SK-N-SH (cell line): ENCODE results near the gene RFX2. TPM values are rescaled to one million over a fixed set of nuclear protein-coding genes. Genes with fewer than 3 reads are reported as not detected.

Source experiments
- CTCF ChIA-PET: fragments of 300-600, 350-600 bp; formaldehyde crosslinking; extraction: SDS; loops from one replicate; lab custom pipeline; 2021; lab: Yijun Ruan, JAX
- POLR2A ChIA-PET: fragments of 350-600 bp; sonication (Branson Sonifier 250); formaldehyde crosslinking; extraction: SDS; loops from one replicate; lab custom pipeline; 2020; ENCODE audit warnings: antibody characterized with exemption, inconsistent platforms; lab: Yijun Ruan, JAX
- DNase-seq: peaks from one replicate; pipeline ENCODE4 v3.0.0; 2012
- H2AFZ ChIP-seq: fragments of 200-600 bp; sonication (generic); 2 replicates; pipeline ENCODE4 v1.8.1; 2016; ENCODE audit warnings: antibody characterized with exemption, mild to moderate bottlenecking, low read depth
- H3F3A ChIP-seq: fragments of 200-600 bp; sonication (generic); replicated peaks from 2 replicates; pipeline ENCODE3; 2016; ENCODE audit warnings: antibody characterized with exemption, mild to moderate bottlenecking; ENCODE audit not compliant: insufficient read depth
- H3K27ac ChIP-seq, 2 experiments: fragments of 200-500 bp in 1 of 2; fragments of 200-600 bp in 1 of 2; sonication (Bioruptor generic) in 1 of 2; sonication (generic), shearing (Covaris generic) in 1 of 2; 2 replicates each; pipeline versions ENCODE4 v1.5.1 to v1.6.1; 2014 to 2016; ENCODE audit warnings: low read depth in 2 of 2, inconsistent platforms in 1 of 2, low read length in 1 of 2, mild to moderate bottlenecking in 1 of 2, mixed read lengths in 1 of 2
- H3K27me3 ChIP-seq: fragments of 200-600 bp; sonication (generic), shearing (Covaris generic); 2 replicates; pipeline ENCODE4 v1.6.1; 2016; ENCODE audit warnings: mixed run types; ENCODE audit not compliant: insufficient read depth
- H3K36me3 ChIP-seq, 2 experiments: fragments of 200-500 bp in 1 of 2; fragments of 200-600 bp in 1 of 2; sonication (Bioruptor generic) in 1 of 2; sonication (generic) in 1 of 2; replicated peaks in 1 of 2; 2 replicates each; pipeline versions ENCODE3 to v1.5.1; 2014 to 2016; ENCODE audit warnings: low read length in 1 of 2, mild to moderate bottlenecking in 1 of 2; ENCODE audit not compliant: insufficient read depth in 2 of 2, control insufficient read depth in 1 of 2
- H3K4me1 ChIP-seq, 2 experiments: fragments of 200-500 bp in 1 of 2; fragments of 200-600 bp in 1 of 2; sonication (Bioruptor generic) in 1 of 2; sonication (generic), shearing (Covaris generic) in 1 of 2; 2 replicates each; pipeline versions ENCODE4 v1.5.1 to v1.6.1; 2014 to 2016; ENCODE audit warnings: low read depth in 1 of 2, low read length in 1 of 2, mixed run types in 1 of 2; ENCODE audit not compliant: insufficient read depth in 2 of 2, control insufficient read depth in 1 of 2
- H3K4me2 ChIP-seq: fragments of 200-600 bp; sonication (generic), shearing (Covaris generic); 2 replicates; pipeline ENCODE4 v1.6.1; 2017; ENCODE audit warnings: mixed run types
- H3K4me3 ChIP-seq, 2 experiments: fragments of 200-500 bp in 1 of 2; fragments of 200-600 bp in 1 of 2; sonication (Bioruptor generic) in 1 of 2; sonication (generic), shearing (Covaris generic) in 1 of 2; 2 replicates each; pipeline versions ENCODE4 v1.5.1 to v1.8.1; 2014 to 2016; ENCODE audit warnings: low read depth in 2 of 2, inconsistent platforms in 1 of 2, low read length in 1 of 2, mild to moderate bottlenecking in 1 of 2, mixed read lengths in 1 of 2, moderate library complexity in 1 of 2
- H3K79me2 ChIP-seq: fragments of 200-600 bp; sonication (generic); 2 replicates; pipeline ENCODE4 v1.8.1; 2017; ENCODE audit warnings: mild to moderate bottlenecking; ENCODE audit not compliant: insufficient read depth
- H3K9ac ChIP-seq: fragments of 200-600 bp; sonication (generic); 2 replicates; pipeline ENCODE4 v1.6.1; 2017; ENCODE audit warnings: mixed run types
- H3K9me2 ChIP-seq: fragments of 200-600 bp; sonication (generic); 2 replicates; pipeline ENCODE4 v1.6.1; 2017; ENCODE audit warnings: mixed run types
- H3K9me3 ChIP-seq: fragments of 200-600 bp; sonication (generic); 2 replicates; pipeline ENCODE4 v1.6.1; 2017; ENCODE audit warnings: mixed run types, mild to moderate bottlenecking, moderate library complexity
- H4K20me1 ChIP-seq: fragments of 200-600 bp; sonication (generic); 2 replicates; pipeline ENCODE4 v1.6.1; 2017; ENCODE audit warnings: mild to moderate bottlenecking, mixed run types; ENCODE audit not compliant: insufficient read depth
- CTCF ChIP-seq: fragments of 200-600 bp; sonication (generic); IDR thresholded peaks from 2 replicates; pipeline ENCODE4 v1.6.1; 2017; ENCODE audit warnings: antibody characterized with exemption, mild to moderate bottlenecking, moderate library complexity
- FOSL2 ChIP-seq: IDR thresholded peaks from 2 replicates; pipeline ENCODE4 v1.4.0; 2012; ENCODE audit warnings: low read depth, mild to moderate bottlenecking, moderate library complexity, borderline replicate concordance
- FOXM1 ChIP-seq: IDR thresholded peaks from 2 replicates; pipeline ENCODE4 v1.4.0; 2012; ENCODE audit warnings: low read depth, mild to moderate bottlenecking
- GATA2 ChIP-seq: sonication (generic); formaldehyde crosslinking; IDR thresholded peaks from 2 replicates; pipeline ENCODE4 v1.5.0; 2020; ENCODE audit warnings: mild to moderate bottlenecking, missing genetic modification reagents
- RFX5 ChIP-seq: IDR thresholded peaks from 2 replicates; pipeline ENCODE4 v1.6.1; 2012; ENCODE audit warnings: mild to moderate bottlenecking, improper control_type of control experiment, low read length
- SIN3A ChIP-seq: IDR thresholded peaks from 2 replicates; pipeline ENCODE4 v1.6.1; 2012; ENCODE audit warnings: low read depth, mild to moderate bottlenecking, low read length, moderate library complexity, borderline replicate concordance
- SMC3 ChIP-seq: IDR thresholded peaks from 2 replicates; pipeline ENCODE4 v1.6.1; 2012; ENCODE audit warnings: low read depth, low read length, improper control_type of control experiment
- TAF1 ChIP-seq: IDR thresholded peaks from 2 replicates; pipeline ENCODE4 v1.6.1; 2012; ENCODE audit warnings: low read depth, mild to moderate bottlenecking, low read length, moderate library complexity, borderline replicate concordance
- TCF12 ChIP-seq: IDR thresholded peaks from 2 replicates; pipeline ENCODE4 v1.4.0; 2012
- ZBTB33 ChIP-seq: IDR thresholded peaks from 2 replicates; pipeline ENCODE4 v1.4.0; 2012; ENCODE audit warnings: low read depth, borderline replicate concordance
- WGBS: methylation state at CpG from one replicate; pipeline ENCODE4 v1.1.6; 2017; ENCODE audit warnings: low lambda C conversion rate; 5-methylcytosine and 5-hydroxymethylcytosine counted together
- polyA plus RNA-seq, 3 experiments: library from polyadenylated mRNA; depleted of rRNA; stranded (reverse); fragments of >200 nt; gene quantifications; 2 replicates each; pipeline ENCODE4 v1.2.3, GENCODE V29; 2012
- TF ChIP-seq, protein P1 (sequence below): IDR thresholded peaks from 2 replicates; pipeline ENCODE4 v1.6.1; 2012; ENCODE audit warnings: mild to moderate bottlenecking, low read depth, low read length, moderate library complexity
- TF ChIP-seq, protein P2 (sequence below): fragments of 150-350 bp; IDR thresholded peaks from 2 replicates; pipeline ENCODE4 v1.6.1; 2016; ENCODE audit warnings: mild to moderate bottlenecking, low read depth, low read length
- TF ChIP-seq, protein P3 (sequence below): IDR thresholded peaks from 2 replicates; pipeline ENCODE4; 2012

Gene RFX2
- polyA plus RNA-seq, 1 of the 3 experiments (the other 2 are of a cell fraction): 12.6 TPM

DNA sequence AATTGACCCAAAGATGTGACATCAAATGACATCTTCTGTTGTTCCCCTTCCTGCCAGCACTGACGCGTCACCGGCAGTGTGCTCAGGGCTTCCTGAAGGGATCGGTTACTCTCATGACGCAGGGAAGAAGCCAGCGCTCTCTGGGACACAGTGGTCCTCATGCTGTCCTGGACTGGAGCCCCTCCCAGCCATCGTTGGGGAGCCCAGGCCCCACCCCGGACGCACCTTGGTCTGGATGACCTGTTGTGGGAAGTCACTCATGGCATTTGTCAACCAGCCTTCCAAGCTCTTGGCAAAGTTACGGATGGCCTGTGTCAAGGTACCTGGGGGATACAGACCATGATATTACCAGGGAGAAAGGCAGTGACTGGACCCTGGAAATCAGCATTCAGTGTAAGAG, 106.3 kb downstream of the RFX2 start:
- Histone ChIP-seq H3K9ac (no peak overlapping the region), H3K79me2 (no peaks in the 10 kb centered on the region), H3K27ac (no peak overlapping the region), H3K9me3 (no peaks in the 10 kb centered on the region), H3K4me3 (no peak overlapping the region), H3K4me1 (no peaks in the 10 kb centered on the region), H3K4me2 (no peak overlapping the region), H3K27me3 (no peaks in the 10 kb centered on the region), H3K9me2 (no peaks in the 10 kb centered on the region), H2AFZ (no peak overlapping the region), H3F3A (no peaks in the 10 kb centered on the region), H4K20me1 (no peaks in the 10 kb centered on the region), H3K36me3 (peaks cover 0 to 12% of the 10 kb centered on the region in 2 experiments)
- ChIA-PET CTCF (interaction anchor here (1.2 to 10.9 kb wide), 2 partner anchors 16 to 18 kb away, joined by 3 to 102 read pairs; no protein-coding TSS in a partner anchor), POLR2A (no interaction called here)
- TF ChIP-seq SIN3A (no peak), ZBTB33 (no peak), TCF12 (no peak), FOSL2 (no peak), FOXM1 (no peak), CTCF (no peak), GATA2 (CRISPR knock-in tag) (no peak), RFX5 (no peak), SMC3 (no peak), TAF1 (no peak)
- TF ChIP-seq, protein P1, sequence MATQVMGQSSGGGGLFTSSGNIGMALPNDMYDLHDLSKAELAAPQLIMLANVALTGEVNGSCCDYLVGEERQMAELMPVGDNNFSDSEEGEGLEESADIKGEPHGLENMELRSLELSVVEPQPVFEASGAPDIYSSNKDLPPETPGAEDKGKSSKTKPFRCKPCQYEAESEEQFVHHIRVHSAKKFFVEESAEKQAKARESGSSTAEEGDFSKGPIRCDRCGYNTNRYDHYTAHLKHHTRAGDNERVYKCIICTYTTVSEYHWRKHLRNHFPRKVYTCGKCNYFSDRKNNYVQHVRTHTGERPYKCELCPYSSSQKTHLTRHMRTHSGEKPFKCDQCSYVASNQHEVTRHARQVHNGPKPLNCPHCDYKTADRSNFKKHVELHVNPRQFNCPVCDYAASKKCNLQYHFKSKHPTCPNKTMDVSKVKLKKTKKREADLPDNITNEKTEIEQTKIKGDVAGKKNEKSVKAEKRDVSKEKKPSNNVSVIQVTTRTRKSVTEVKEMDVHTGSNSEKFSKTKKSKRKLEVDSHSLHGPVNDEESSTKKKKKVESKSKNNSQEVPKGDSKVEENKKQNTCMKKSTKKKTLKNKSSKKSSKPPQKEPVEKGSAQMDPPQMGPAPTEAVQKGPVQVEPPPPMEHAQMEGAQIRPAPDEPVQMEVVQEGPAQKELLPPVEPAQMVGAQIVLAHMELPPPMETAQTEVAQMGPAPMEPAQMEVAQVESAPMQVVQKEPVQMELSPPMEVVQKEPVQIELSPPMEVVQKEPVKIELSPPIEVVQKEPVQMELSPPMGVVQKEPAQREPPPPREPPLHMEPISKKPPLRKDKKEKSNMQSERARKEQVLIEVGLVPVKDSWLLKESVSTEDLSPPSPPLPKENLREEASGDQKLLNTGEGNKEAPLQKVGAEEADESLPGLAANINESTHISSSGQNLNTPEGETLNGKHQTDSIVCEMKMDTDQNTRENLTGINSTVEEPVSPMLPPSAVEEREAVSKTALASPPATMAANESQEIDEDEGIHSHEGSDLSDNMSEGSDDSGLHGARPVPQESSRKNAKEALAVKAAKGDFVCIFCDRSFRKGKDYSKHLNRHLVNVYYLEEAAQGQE: no peak
- TF ChIP-seq, protein P2, sequence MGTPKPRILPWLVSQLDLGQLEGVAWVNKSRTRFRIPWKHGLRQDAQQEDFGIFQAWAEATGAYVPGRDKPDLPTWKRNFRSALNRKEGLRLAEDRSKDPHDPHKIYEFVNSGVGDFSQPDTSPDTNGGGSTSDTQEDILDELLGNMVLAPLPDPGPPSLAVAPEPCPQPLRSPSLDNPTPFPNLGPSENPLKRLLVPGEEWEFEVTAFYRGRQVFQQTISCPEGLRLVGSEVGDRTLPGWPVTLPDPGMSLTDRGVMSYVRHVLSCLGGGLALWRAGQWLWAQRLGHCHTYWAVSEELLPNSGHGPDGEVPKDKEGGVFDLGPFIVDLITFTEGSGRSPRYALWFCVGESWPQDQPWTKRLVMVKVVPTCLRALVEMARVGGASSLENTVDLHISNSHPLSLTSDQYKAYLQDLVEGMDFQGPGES: no peak
- TF ChIP-seq, protein P3, sequence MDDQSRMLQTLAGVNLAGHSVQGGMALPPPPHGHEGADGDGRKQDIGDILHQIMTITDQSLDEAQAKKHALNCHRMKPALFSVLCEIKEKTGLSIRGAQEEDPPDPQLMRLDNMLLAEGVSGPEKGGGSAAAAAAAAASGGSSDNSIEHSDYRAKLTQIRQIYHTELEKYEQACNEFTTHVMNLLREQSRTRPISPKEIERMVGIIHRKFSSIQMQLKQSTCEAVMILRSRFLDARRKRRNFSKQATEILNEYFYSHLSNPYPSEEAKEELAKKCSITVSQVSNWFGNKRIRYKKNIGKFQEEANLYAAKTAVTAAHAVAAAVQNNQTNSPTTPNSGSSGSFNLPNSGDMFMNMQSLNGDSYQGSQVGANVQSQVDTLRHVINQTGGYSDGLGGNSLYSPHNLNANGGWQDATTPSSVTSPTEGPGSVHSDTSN: no peak
- DNase-seq: no peak
- WGBS: 88% methylated on average over 9 of the region's 10 CpGs
